Testis (tissue), 3 donors: ENCODE measurements around the gene CFAP68. TPM values are rescaled to one million over a fixed set of nuclear protein-coding genes. Genes with fewer than 3 reads are reported as not detected.
A peak's percentile ranks its signal among the peaks of the same experiment; 100 is the strongest.

Experiments
- DNase-seq: peaks from one replicate; pipeline ENCODE4 v3.0.0-alpha.2; 2019
- H3K27ac ChIP-seq, 2 donors: fragments of 200-600 bp; sonication (generic); one replicate each; pipeline ENCODE4 v1.5.1; 2019
- H3K27me3 ChIP-seq: fragments of 200-600 bp; sonication (generic); one replicate; pipeline ENCODE4 v1.5.1; 2019
- H3K36me3 ChIP-seq: fragments of 200-600 bp; sonication (generic); one replicate; pipeline ENCODE4 v1.5.1; 2017; ENCODE audit warnings: low read depth; ENCODE audit errors: missing control alignments
- H3K4me1 ChIP-seq: fragments of 200-600 bp; sonication (generic); one replicate; pipeline ENCODE4 v1.5.1; 2019
- H3K4me3 ChIP-seq, 2 donors: fragments of 200-600 bp; sonication (generic); one replicate each; pipeline ENCODE4 v1.5.1; 2017 to 2019
- H3K9me3 ChIP-seq: fragments of 200-600 bp; sonication (generic); one replicate; pipeline ENCODE4 v1.5.1; 2017
- POLR2A ChIP-seq: fragments of 450-650 bp; IDR thresholded peaks from one replicate; pipeline ENCODE4 v1.6.1; 2017; ENCODE audit warnings: antibody characterized with exemption, mild to moderate bottlenecking, moderate library complexity
- WGBS, 2 donors: methylation state at CpG; one replicate each; pipeline ENCODE4 v1.1.5; 2018; 5-methylcytosine and 5-hydroxymethylcytosine counted together
- intact Hi-C: fragments of 100-400 bp; cut with DNase I; formaldehyde crosslinking; loops from one replicate; pipeline ENCODE4 v1.15.1; 2023; ENCODE audit warnings: low total_unique reads
- polyA plus RNA-seq: library from polyadenylated mRNA; stranded (reverse); fragments of 350-450 nt; fragmentation: Illumina TruSeq; extraction: RNeasy Lipid Tissue Mini Kit (QIAGEN cat#74804); gene quantifications from one replicate; pipeline ENCODE4 v1.2.3, GENCODE V29; 2014; ENCODE audit warnings: low read depth, low replicate concordance; ENCODE audit not compliant: insufficient read depth
- total RNA-seq, 2 donors: library from RNA; depleted of rRNA; stranded (reverse); fragments of >200 nt; gene quantifications; one replicate each; pipeline ENCODE4 v1.2.3, GENCODE V29; 2016
- TF ChIP-seq, protein P1 (sequence below), 3 experiments: fragments of 450-650 bp in 2 of 3; fragments of 200-600 bp in 1 of 3; sonication (generic) in 1 of 3; IDR thresholded peaks; one replicate each; pipeline ENCODE4 v1.5.1; 2016 to 2019; ENCODE audit warnings: antibody characterized with exemption in 3 of 3, mild to moderate bottlenecking in 2 of 3, moderate library complexity in 1 of 3

CFAP68 gene
- total and polyA plus RNA-seq, 3 donors from 2014 or later: 62.7 to 103 (median 68.5) TPM

DNA sequence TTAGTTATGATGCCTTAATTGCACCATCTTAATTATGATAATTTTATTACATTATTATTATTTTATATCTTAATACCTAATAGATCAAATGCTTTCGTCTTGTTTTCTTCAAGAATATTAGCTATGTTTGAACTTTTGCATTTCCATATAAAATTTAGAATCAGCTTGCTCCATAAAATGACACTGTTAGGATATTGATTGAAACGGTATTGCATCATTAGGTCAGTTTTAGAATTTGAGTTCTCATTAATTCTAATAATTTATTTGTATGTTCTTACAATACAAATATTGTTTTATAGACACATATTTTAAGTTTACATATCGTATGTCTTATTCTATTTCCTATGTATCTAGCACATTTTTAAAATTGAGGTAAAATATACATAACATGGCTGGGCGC is 6.7 kb downstream of the CFAP68 start:
- Histone ChIP-seq H3K4me3 (no peak overlapping the region), H3K27ac (no peak overlapping the region), H3K4me1 (no peaks in the 10 kb centered on the region), H3K9me3 (no peaks in the 10 kb centered on the region), H3K27me3 (no peaks in the 10 kb centered on the region), H3K36me3 (no peaks in the 10 kb centered on the region)
- intact Hi-C loops: no loop called here
- 75 to 95% methylated on average over 4 of the region's 4 CpGs for WGBS, 2 donors
- TF ChIP-seq, protein P1, sequence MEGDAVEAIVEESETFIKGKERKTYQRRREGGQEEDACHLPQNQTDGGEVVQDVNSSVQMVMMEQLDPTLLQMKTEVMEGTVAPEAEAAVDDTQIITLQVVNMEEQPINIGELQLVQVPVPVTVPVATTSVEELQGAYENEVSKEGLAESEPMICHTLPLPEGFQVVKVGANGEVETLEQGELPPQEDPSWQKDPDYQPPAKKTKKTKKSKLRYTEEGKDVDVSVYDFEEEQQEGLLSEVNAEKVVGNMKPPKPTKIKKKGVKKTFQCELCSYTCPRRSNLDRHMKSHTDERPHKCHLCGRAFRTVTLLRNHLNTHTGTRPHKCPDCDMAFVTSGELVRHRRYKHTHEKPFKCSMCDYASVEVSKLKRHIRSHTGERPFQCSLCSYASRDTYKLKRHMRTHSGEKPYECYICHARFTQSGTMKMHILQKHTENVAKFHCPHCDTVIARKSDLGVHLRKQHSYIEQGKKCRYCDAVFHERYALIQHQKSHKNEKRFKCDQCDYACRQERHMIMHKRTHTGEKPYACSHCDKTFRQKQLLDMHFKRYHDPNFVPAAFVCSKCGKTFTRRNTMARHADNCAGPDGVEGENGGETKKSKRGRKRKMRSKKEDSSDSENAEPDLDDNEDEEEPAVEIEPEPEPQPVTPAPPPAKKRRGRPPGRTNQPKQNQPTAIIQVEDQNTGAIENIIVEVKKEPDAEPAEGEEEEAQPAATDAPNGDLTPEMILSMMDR (IDR thresholded peaks at IDR 0.05): no peak
- no peak for TF ChIP-seq POLR2A
- DNase-seq: no peak

DNA sequence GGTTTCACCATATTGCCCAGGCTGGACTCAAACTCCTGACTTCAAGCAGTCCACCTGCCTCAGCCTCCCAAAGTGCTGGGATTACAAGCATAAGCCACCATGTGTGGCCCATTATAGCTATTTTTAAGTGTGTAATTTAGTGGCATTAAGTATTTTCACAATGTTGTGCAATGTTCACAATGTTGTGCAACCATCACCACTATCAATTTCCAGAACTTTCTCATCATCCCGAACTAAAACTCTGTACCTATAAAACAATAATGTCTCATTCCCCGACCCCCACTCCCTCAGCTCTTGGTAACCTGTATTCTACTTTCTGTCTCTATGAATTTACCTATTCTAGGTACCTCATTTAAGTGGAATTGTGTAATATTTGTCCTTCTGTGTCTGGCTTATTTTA is 7.5 kb downstream of the CFAP68 start:
- no peak overlapping the region for H3K4me3 ChIP-seq
- intact Hi-C loops: no loop called here
- H3K36me3 ChIP-seq: no peaks in the 10 kb centered on the region
- no peaks in the 10 kb centered on the region for H3K4me1 ChIP-seq
- no peak overlapping the region for H3K27ac ChIP-seq
- TF ChIP-seq, protein P1 (IDR thresholded peaks at IDR 0.05): no peak
- no peak for TF ChIP-seq POLR2A
- no peak for DNase-seq
- no peaks in the 10 kb centered on the region for H3K9me3 ChIP-seq
- WGBS, 2 donors: 88 to 92% methylated on average over 2 of the region's 2 CpGs
- no peaks in the 10 kb centered on the region for H3K27me3 ChIP-seq

- Histone ChIP-seq H3K9me3 (no peaks in the 10 kb centered on the region), H3K36me3 (no peaks in the 10 kb centered on the region), H3K4me1 (no peaks in the 10 kb centered on the region), H3K4me3 (no peak overlapping the region), H3K27me3 (no peaks in the 10 kb centered on the region), H3K27ac (no peak overlapping the region)
- TF ChIP-seq, protein P1 (IDR thresholded peaks at IDR 0.05): no peak
- no peak for TF ChIP-seq POLR2A
- WGBS, 2 donors: 68 to 82% methylated on average over 2 of the region's 2 CpGs
- intact Hi-C loops: no loop called here
- no peak for DNase-seq
Measured at GRCh38 chr11:111905411-111905810, 26.1 kb downstream of the CFAP68 start.

DNA sequence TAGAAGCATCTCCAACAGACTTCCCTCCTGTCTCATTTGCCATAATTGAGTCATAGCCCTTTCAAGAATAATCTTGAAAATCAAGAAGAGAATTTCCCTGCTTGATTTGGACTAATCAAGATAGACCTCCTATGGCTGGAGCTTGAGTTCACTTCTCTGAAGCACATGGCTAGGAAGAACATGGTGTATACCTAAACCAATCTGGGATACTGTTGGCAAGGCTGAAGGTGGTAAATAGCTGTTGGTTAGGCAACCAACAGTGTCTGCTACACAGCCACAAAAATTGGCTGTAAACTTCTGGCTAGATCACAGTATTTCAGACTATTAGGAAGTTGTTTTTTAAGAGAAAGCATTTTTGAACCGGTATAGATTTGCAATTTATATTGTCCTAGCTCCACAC is 27.3 kb downstream of the CFAP68 start:
- Histone ChIP-seq H3K36me3 (no peaks in the 10 kb centered on the region), H3K4me1 (peaks cover 8% of the 10 kb centered on the region), H3K4me3 (no peak overlapping the region), H3K27ac (no peak overlapping the region), H3K9me3 (no peaks in the 10 kb centered on the region), H3K27me3 (no peaks in the 10 kb centered on the region)
- no peak for DNase-seq
- 76 to 91% methylated on average over 1 of the region's 1 CpG for WGBS, 2 donors
- intact Hi-C loops: no loop called here
- TF ChIP-seq POLR2A: no peak

- peaks cover 17% of the 10 kb centered on the region for H3K4me1 ChIP-seq
- no peaks in the 10 kb centered on the region for H3K9me3 ChIP-seq
- H3K36me3 ChIP-seq: no peaks in the 10 kb centered on the region
- no peak overlapping the region for H3K4me3 ChIP-seq
- no peak for DNase-seq
- peak overlapping the region in 1 of 2 donors; percentile 57 for H3K27ac ChIP-seq
- 84 to 90% methylated on average over 5 of the region's 5 CpGs for WGBS, 2 donors
- no peaks in the 10 kb centered on the region for H3K27me3 ChIP-seq
- TF ChIP-seq, protein P1 (IDR thresholded peaks at IDR 0.05): no peak
- no peak for TF ChIP-seq POLR2A
- intact Hi-C loops: no loop called here
Measured at GRCh38 chr11:111908639-111909305, 29.4 kb downstream of the CFAP68 start.
